DOHH2 (cell line): Measurements from ENCODE around the gene IFT43.

Source experiments
- H3F3A ChIP-seq: fragments of 200-600 bp; sonication (generic), shearing (Covaris generic); 2 replicates; pipeline ENCODE4 v1.6.0; 2016; ENCODE audit warnings: antibody characterized with exemption, mild to moderate bottlenecking; ENCODE audit not compliant: control insufficient read depth, insufficient read depth
- H3K27ac ChIP-seq: fragments of 200-600 bp; sonication (generic); 2 replicates; pipeline ENCODE4 v1.5.1; 2014; ENCODE audit warnings: low read depth, mild to moderate bottlenecking, low read length, moderate library complexity
- H3K27me3 ChIP-seq: fragments of 200-600 bp; sonication (generic); 2 replicates; pipeline ENCODE4 v1.6.1; 2014; ENCODE audit warnings: mild to moderate bottlenecking, low read length, mixed read lengths; ENCODE audit not compliant: control insufficient read depth
- H3K36me3 ChIP-seq: fragments of 200-600 bp; sonication (generic); 2 replicates; pipeline ENCODE4 v1.6.1; 2014; ENCODE audit warnings: mild to moderate bottlenecking, low read length, moderate library complexity, mixed read lengths; ENCODE audit not compliant: control insufficient read depth
- H3K4me1 ChIP-seq: fragments of 200-600 bp; sonication (generic); 2 replicates; pipeline ENCODE4 v1.6.1; 2014; ENCODE audit warnings: mild to moderate bottlenecking, low read length, mixed read lengths; ENCODE audit not compliant: control insufficient read depth
- H3K4me2 ChIP-seq: fragments of 200-600 bp; sonication (generic); 2 replicates; pipeline ENCODE4 v1.6.0; 2014; ENCODE audit warnings: mild to moderate bottlenecking, low read length, moderate library complexity
- H3K4me3 ChIP-seq: fragments of 200-600 bp; sonication (generic); 2 replicates; pipeline ENCODE4 v1.5.1; 2014; ENCODE audit warnings: mild to moderate bottlenecking, low read length, mixed read lengths
- H3K79me2 ChIP-seq: fragments of 200-600 bp; sonication (generic); 2 replicates; pipeline ENCODE4 v1.6.1; 2014; ENCODE audit warnings: mild to moderate bottlenecking, low read length, mixed read lengths; ENCODE audit not compliant: control insufficient read depth
- H3K9me2 ChIP-seq: fragments of 200-600 bp; sonication (generic); replicated peaks from 2 replicates; pipeline ENCODE4 v1.6.1; 2014; ENCODE audit warnings: mild to moderate bottlenecking, low read length, mixed read lengths; ENCODE audit not compliant: control insufficient read depth
- H3K9me3 ChIP-seq: fragments of 200-600 bp; sonication (generic); 2 replicates; pipeline ENCODE4 v1.6.1; 2014; ENCODE audit warnings: antibody characterized with exemption, low read length, mixed read lengths; ENCODE audit not compliant: control insufficient read depth, insufficient read depth
- H4K20me1 ChIP-seq: fragments of 200-600 bp; sonication (generic); 2 replicates; pipeline ENCODE4 v1.6.0; 2014; ENCODE audit warnings: low read depth, mild to moderate bottlenecking, antibody characterized with exemption, low read length, moderate library complexity; ENCODE audit not compliant: control insufficient read depth, insufficient read depth
- CTCF ChIP-seq: fragments of 200-600 bp; sonication (generic); IDR thresholded peaks from one replicate; pipeline ENCODE4 v1.5.1; 2014; ENCODE audit warnings: antibody characterized with exemption, mild to moderate bottlenecking, low read depth, low read length; ENCODE audit not compliant: poor library complexity, severe bottlenecking
- EZH2phosphoT487 ChIP-seq: fragments of 200-600 bp; sonication (generic); IDR thresholded peaks from 2 replicates; pipeline ENCODE4 v1.6.1; 2017; ENCODE audit warnings: borderline replicate concordance, mild to moderate bottlenecking, antibody characterized with exemption, low read length, moderate library complexity, mixed read lengths

Gene IFT43

GRCh38 chr14:75970989-75971388, 14.6 kb upstream of the IFT43 start:
- H3K36me3 ChIP-seq: no peaks in the 10 kb centered on the region
- no peaks in the 10 kb centered on the region for H3K9me3 ChIP-seq
- no peaks in the 10 kb centered on the region for H3K9me2 ChIP-seq
- H3F3A ChIP-seq: no peaks in the 10 kb centered on the region
- no peak overlapping the region for H3K27ac ChIP-seq
- H3K4me1 ChIP-seq: peaks cover 5% of the 10 kb centered on the region
- TF ChIP-seq EZH2phosphoT487 (no peak), CTCF (no peak)
- H3K4me3 ChIP-seq: no peak overlapping the region
- no peak overlapping the region for H3K4me2 ChIP-seq
- no peaks in the 10 kb centered on the region for H3K79me2 ChIP-seq
- H4K20me1 ChIP-seq: no peaks in the 10 kb centered on the region
- peaks cover 3% of the 10 kb centered on the region; the same call in 1 of the 2 replicates for H3K27me3 ChIP-seq

GRCh38 chr14:75971509-75971908, 14.1 kb upstream of the IFT43 start:
- Histone ChIP-seq H3F3A (no peaks in the 10 kb centered on the region), H3K27ac (no peak overlapping the region), H4K20me1 (no peaks in the 10 kb centered on the region), H3K4me3 (no peak overlapping the region), H3K27me3 (peaks cover 3% of the 10 kb centered on the region; the same call in 1 of the 2 replicates), H3K4me1 (peaks cover 8% of the 10 kb centered on the region), H3K9me3 (no peaks in the 10 kb centered on the region), H3K36me3 (no peaks in the 10 kb centered on the region), H3K79me2 (no peaks in the 10 kb centered on the region), H3K9me2 (no peaks in the 10 kb centered on the region), H3K4me2 (no peak overlapping the region)
- TF ChIP-seq EZH2phosphoT487 (no peak), CTCF (no peak)

- TF ChIP-seq CTCF (no peak), EZH2phosphoT487 (no peak)
- peaks cover 3% of the 10 kb centered on the region; the same call in 1 of the 2 replicates for H3K27me3 ChIP-seq
- H4K20me1 ChIP-seq: no peaks in the 10 kb centered on the region
- no peaks in the 10 kb centered on the region for H3F3A ChIP-seq
- H3K4me3 ChIP-seq: no peak overlapping the region
- no peaks in the 10 kb centered on the region for H3K9me3 ChIP-seq
- H3K4me2 ChIP-seq: no peak overlapping the region
- no peaks in the 10 kb centered on the region for H3K36me3 ChIP-seq
- H3K79me2 ChIP-seq: no peaks in the 10 kb centered on the region
- H3K4me1 ChIP-seq: peaks cover 22% of the 10 kb centered on the region
- H3K9me2 ChIP-seq: no peaks in the 10 kb centered on the region
- H3K27ac ChIP-seq: no peak overlapping the region
These were observed 12.7 kb upstream of the IFT43 start for GRCh38 chr14:75972801-75973421.
